Measurements from ENCODE around the gene ASB13. TPM values are rescaled to one million over a fixed set of nuclear protein-coding genes. Genes with fewer than 3 reads are reported as not detected.
A peak's percentile ranks its signal among the peaks of the same experiment; 100 is the strongest.

Gene ASB13
- total and polyA plus RNA-seq, 2 donors (not counting 1 experiment from before 2014, with no cell fraction given), result 5.4 to 15.4 TPM

GRCh38 chr10:5681930-5682329 lies 15.5 kb upstream of the ASB13 start:
- no peak for DNase-seq (ENCODE audit: low read depth in 2 of 2)
- Histone ChIP-seq H3K4me3 (replicated peaks in 1 of 4; ENCODE audit: control extremely low read depth in 1 of 4, insufficient read depth in 1 of 4, low read depth in 3 of 4, low read length in 4 of 4) (no peak overlapping the region), H3K79me2 (ENCODE audit: control insufficient read depth, insufficient read depth, low read length) (peaks cover 21% of the 10 kb centered on the region), H3K4me2 (ENCODE audit: extremely low read depth, insufficient read depth, low read length) (no peak overlapping the region), H4K20me1 (ENCODE audit: control insufficient read depth, extremely low read depth, insufficient read depth, low read length) (no peaks in the 10 kb centered on the region), H3K27me3 (ENCODE audit: control insufficient read depth, insufficient read depth, low read length) (peaks cover 8% of the 10 kb centered on the region), H3K4me1 (ENCODE audit: control insufficient read depth, extremely low read depth, insufficient read depth, low read length) (no peaks in the 10 kb centered on the region), H2AFZ (ENCODE audit: low read length) (no peak overlapping the region), H3K36me3 (ENCODE audit: control insufficient read depth, insufficient read depth, low read length) (no peaks in the 10 kb centered on the region), H3K9ac (ENCODE audit: insufficient read depth, low read length) (no peak overlapping the region), H3K9me3 (ENCODE audit: control insufficient read depth, insufficient read depth, low read depth, low read length) (no peaks in the 10 kb centered on the region), H3K27ac (ENCODE audit: insufficient read depth, low read length) (no peak overlapping the region)
- TF ChIP-seq EZH2 (IDR thresholded peaks at IDR 0.05; ENCODE audit: low read length, missing control alignments), result no peak
- TF ChIP-seq CTCF (conservative IDR thresholded peaks at IDR 0.05 in 1 of 2, IDR thresholded peaks at IDR 0.05 in 1 of 2; ENCODE audit: low read depth in 1 of 2, low read length in 2 of 2), result no peak

- H3K4me2 ChIP-seq (ENCODE audit: extremely low read depth, insufficient read depth, low read length), result no peak overlapping the region
- no peak overlapping the region for H3K4me3 ChIP-seq (replicated peaks in 1 of 4; ENCODE audit: control extremely low read depth in 1 of 4, insufficient read depth in 1 of 4, low read depth in 3 of 4, low read length in 4 of 4)
- peak; percentile 15 to 39 for DNase-seq (ENCODE audit: low read depth in 2 of 2)
- no peak overlapping the region for H3K9ac ChIP-seq (ENCODE audit: insufficient read depth, low read length)
- H3K27me3 ChIP-seq (ENCODE audit: control insufficient read depth, insufficient read depth, low read length), result peaks cover 8% of the 10 kb centered on the region
- H3K9me3 ChIP-seq (ENCODE audit: control insufficient read depth, insufficient read depth, low read depth, low read length), result no peaks in the 10 kb centered on the region
- no peaks in the 10 kb centered on the region for H4K20me1 ChIP-seq (ENCODE audit: control insufficient read depth, extremely low read depth, insufficient read depth, low read length)
- no peak overlapping the region for H2AFZ ChIP-seq (ENCODE audit: low read length)
- H3K27ac ChIP-seq (ENCODE audit: insufficient read depth, low read length), result no peak overlapping the region
- H3K79me2 ChIP-seq (ENCODE audit: control insufficient read depth, insufficient read depth, low read length), result no peaks in the 10 kb centered on the region
- no peaks in the 10 kb centered on the region for H3K36me3 ChIP-seq (ENCODE audit: control insufficient read depth, insufficient read depth, low read length)
- TF ChIP-seq EZH2 (IDR thresholded peaks at IDR 0.05; ENCODE audit: low read length, missing control alignments), result no peak
- TF ChIP-seq CTCF (conservative IDR thresholded peaks at IDR 0.05 in 1 of 2, IDR thresholded peaks at IDR 0.05 in 1 of 2; ENCODE audit: low read depth in 1 of 2, low read length in 2 of 2), result peak in 1 of 2 donors; percentile 7
- no peaks in the 10 kb centered on the region for H3K4me1 ChIP-seq (ENCODE audit: control insufficient read depth, extremely low read depth, insufficient read depth, low read length)
These were observed 13.2 kb upstream of the ASB13 start for GRCh38 chr10:5679606-5680005.

GRCh38 chr10:5679037-5679435 lies 12.6 kb upstream of the ASB13 start:
- Histone ChIP-seq H3K36me3 (ENCODE audit: control insufficient read depth, insufficient read depth, low read length) (no peaks in the 10 kb centered on the region), H3K79me2 (ENCODE audit: control insufficient read depth, insufficient read depth, low read length) (no peaks in the 10 kb centered on the region), H3K9me3 (ENCODE audit: control insufficient read depth, insufficient read depth, low read depth, low read length) (no peaks in the 10 kb centered on the region), H3K27me3 (ENCODE audit: control insufficient read depth, insufficient read depth, low read length) (peaks cover 8% of the 10 kb centered on the region), H4K20me1 (ENCODE audit: control insufficient read depth, extremely low read depth, insufficient read depth, low read length) (no peaks in the 10 kb centered on the region), H3K4me2 (ENCODE audit: extremely low read depth, insufficient read depth, low read length) (no peak overlapping the region), H3K27ac (ENCODE audit: insufficient read depth, low read length) (no peak overlapping the region), H3K9ac (ENCODE audit: insufficient read depth, low read length) (no peak overlapping the region), H3K4me3 (replicated peaks in 1 of 4; ENCODE audit: control extremely low read depth in 1 of 4, insufficient read depth in 1 of 4, low read depth in 3 of 4, low read length in 4 of 4) (no peak overlapping the region), H3K4me1 (ENCODE audit: control insufficient read depth, extremely low read depth, insufficient read depth, low read length) (no peaks in the 10 kb centered on the region), H2AFZ (ENCODE audit: low read length) (no peak overlapping the region)
- no peak for DNase-seq (ENCODE audit: low read depth in 2 of 2)
- TF ChIP-seq EZH2 (IDR thresholded peaks at IDR 0.05; ENCODE audit: low read length, missing control alignments), result no peak
- no peak for TF ChIP-seq CTCF (conservative IDR thresholded peaks at IDR 0.05 in 1 of 2, IDR thresholded peaks at IDR 0.05 in 1 of 2; ENCODE audit: low read depth in 1 of 2, low read length in 2 of 2)
